OCI-LY7 (cell line): ENCODE results near the gene PCDHGA6. TPM values are rescaled to one million over a fixed set of nuclear protein-coding genes. Genes with fewer than 3 reads are reported as not detected.
"Not testable (repeated sequence)": the region's sequence is repeated elsewhere in the genome, so short reads cannot be mapped to it uniquely, and the experiment has no call there.

Experiments
- BruUV-seq: library from RNA; stranded (reverse); fragments of 400-500 nt; replicated peaks from 2 replicates; lab custom pipeline; 2021; lab: Mats Ljungman, UMichigan
- CTCF ChIA-PET: fragments of 300-600 bp; sonication (Branson Sonifier 250); formaldehyde crosslinking; loops from one replicate; lab custom pipeline; 2022; ENCODE audit warnings: antibody characterized with exemption; ENCODE audit not compliant: unreplicated experiment; lab: Charles Lee
- POLR2A ChIA-PET: fragments of 300-600 bp; sonication (Branson Sonifier 250); formaldehyde crosslinking; loops from one replicate; lab custom pipeline; 2022; ENCODE audit warnings: antibody characterized with exemption; lab: Charles Lee
- DNase-seq: peaks from one replicate; pipeline ENCODE4 v3.0.0-alpha.2; 2015; ENCODE audit warnings: low spot score
- H2AFZ ChIP-seq: fragments of 200-600 bp; sonication (generic), shearing (Covaris generic); 2 replicates; pipeline ENCODE4 v1.6.1; 2014; ENCODE audit warnings: mild to moderate bottlenecking, antibody characterized with exemption, low read length, moderate library complexity
- H3K27ac ChIP-seq: fragments of 200-600 bp; sonication (generic); 2 replicates; pipeline ENCODE4 v1.5.1; 2014; ENCODE audit warnings: mixed run types, low read depth, mild to moderate bottlenecking, moderate library complexity, low read length, inconsistent platforms; ENCODE audit not compliant: poor library complexity, severe bottlenecking
- H3K36me3 ChIP-seq: fragments of 200-600 bp; sonication (generic); 2 replicates; pipeline ENCODE4 v1.6.1; 2014; ENCODE audit warnings: mild to moderate bottlenecking, antibody characterized with exemption, low read length, moderate library complexity, mixed read lengths; ENCODE audit not compliant: insufficient read depth
- H3K4me1 ChIP-seq: fragments of 200-600 bp; sonication (generic); 2 replicates; pipeline ENCODE4 v1.5.1; 2014; ENCODE audit warnings: mild to moderate bottlenecking, low read length; ENCODE audit not compliant: insufficient read depth, poor library complexity, severe bottlenecking
- H3K4me2 ChIP-seq: fragments of 200-600 bp; sonication (generic); 2 replicates; pipeline ENCODE4 v1.6.1; 2014; ENCODE audit warnings: mild to moderate bottlenecking, low read length
- H3K4me3 ChIP-seq: fragments of 200-600 bp; sonication (generic); 2 replicates; pipeline ENCODE4 v1.5.1; 2014; ENCODE audit warnings: mild to moderate bottlenecking, low read depth, low read length; ENCODE audit not compliant: poor library complexity, severe bottlenecking
- H3K79me2 ChIP-seq: fragments of 200-600 bp; sonication (generic); 2 replicates; pipeline ENCODE4 v1.6.1; 2016; ENCODE audit warnings: low read depth, mild to moderate bottlenecking, low read length, moderate library complexity, mixed read lengths; ENCODE audit not compliant: insufficient read depth
- H3K9me2 ChIP-seq: fragments of 200-600 bp; sonication (generic); 2 replicates; pipeline ENCODE4 v1.6.1; 2016; ENCODE audit warnings: mild to moderate bottlenecking, low read length, mixed read lengths; ENCODE audit not compliant: insufficient read depth
- H3K9me3 ChIP-seq: fragments of 200-600 bp; sonication (generic); 2 replicates; pipeline ENCODE4 v1.6.1; 2014; ENCODE audit warnings: mild to moderate bottlenecking, mixed run types, low read length, mixed read lengths
- H4K20me1 ChIP-seq: fragments of 200-600 bp; sonication (generic); 2 replicates; pipeline ENCODE4 v1.6.1; 2014; ENCODE audit warnings: mild to moderate bottlenecking, antibody characterized with exemption, low read length, moderate library complexity, mixed read lengths; ENCODE audit not compliant: insufficient read depth
- CTCF ChIP-seq: fragments of 200-600 bp; sonication (generic); conservative IDR thresholded peaks from 2 replicates; pipeline ENCODE4 v1.5.1; 2014; ENCODE audit warnings: mild to moderate bottlenecking, antibody characterized with exemption, low read length, moderate library complexity, mixed read lengths
- EZH2phosphoT487 ChIP-seq: fragments of 200-600 bp; sonication (generic); IDR thresholded peaks from 2 replicates; pipeline ENCODE4 v1.6.1; 2018; ENCODE audit warnings: low read depth, borderline replicate concordance, mild to moderate bottlenecking, mixed run types, antibody characterized with exemption, low read length, moderate library complexity, mixed read lengths
- intact Hi-C: fragments of 100-400 bp; cut with micrococcal nuclease; formaldehyde crosslinking; loops from one replicate; pipeline ENCODE4 v1.10.0; 2022; ENCODE audit not compliant: unreplicated experiment
- total RNA-seq, 2 experiments: library from RNA; depleted of rRNA in 1 of 2; stranded (reverse); fragments of >200 nt in 1 of 2; shearing (Covaris generic) in 1 of 2; gene quantifications; 2 replicates each; pipeline ENCODE4 v1.2.3, GENCODE V29; 2014 to 2022

Gene PCDHGA6
- total RNA-seq, 2 experiments from 2014 or later, result 5.5 to 6.3 TPM

DNA sequence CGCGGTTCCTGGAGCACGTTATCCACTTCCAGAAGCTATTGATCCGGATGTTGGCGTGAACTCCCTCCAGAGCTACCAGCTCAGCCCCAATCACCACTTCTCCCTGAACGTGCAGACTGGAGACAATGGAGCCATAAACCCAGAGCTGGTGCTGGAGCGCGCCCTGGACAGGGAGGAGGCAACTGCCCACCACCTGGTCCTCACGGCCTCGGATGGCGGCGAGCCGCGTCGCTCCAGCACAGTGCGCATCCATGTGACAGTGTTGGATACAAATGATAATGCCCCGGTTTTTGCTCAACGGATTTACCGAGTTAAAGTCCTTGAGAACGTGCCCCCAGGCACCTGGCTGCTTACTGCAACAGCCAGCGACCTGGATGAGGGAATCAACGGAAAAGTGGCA lies 29.7 kb downstream of the PCDHGA6 start:
- Histone ChIP-seq H2AFZ (no peak overlapping the region), H3K27ac (no peak overlapping the region), H3K4me3 (no peak overlapping the region), H3K4me1 (no peaks in the 10 kb centered on the region), H3K9me2 (no peaks in the 10 kb centered on the region), H3K36me3 (no peaks in the 10 kb centered on the region), H3K9me3 (no peaks in the 10 kb centered on the region), H4K20me1 (no peaks in the 10 kb centered on the region), H3K79me2 (no peaks in the 10 kb centered on the region), H3K4me2 (no peak overlapping the region)
- intact Hi-C loops, result no loop called here
- TF ChIP-seq EZH2phosphoT487 (no peak), CTCF (no peak)
- CTCF ChIA-PET, result no interaction called here
- no peak for DNase-seq
- BruUV-seq, result no TSS peak
- POLR2A ChIA-PET, result interaction anchor here (0.6 kb wide), 1 partner anchor 73 kb away, joined by 6 read pairs; no protein-coding TSS in a partner anchor

DNA sequence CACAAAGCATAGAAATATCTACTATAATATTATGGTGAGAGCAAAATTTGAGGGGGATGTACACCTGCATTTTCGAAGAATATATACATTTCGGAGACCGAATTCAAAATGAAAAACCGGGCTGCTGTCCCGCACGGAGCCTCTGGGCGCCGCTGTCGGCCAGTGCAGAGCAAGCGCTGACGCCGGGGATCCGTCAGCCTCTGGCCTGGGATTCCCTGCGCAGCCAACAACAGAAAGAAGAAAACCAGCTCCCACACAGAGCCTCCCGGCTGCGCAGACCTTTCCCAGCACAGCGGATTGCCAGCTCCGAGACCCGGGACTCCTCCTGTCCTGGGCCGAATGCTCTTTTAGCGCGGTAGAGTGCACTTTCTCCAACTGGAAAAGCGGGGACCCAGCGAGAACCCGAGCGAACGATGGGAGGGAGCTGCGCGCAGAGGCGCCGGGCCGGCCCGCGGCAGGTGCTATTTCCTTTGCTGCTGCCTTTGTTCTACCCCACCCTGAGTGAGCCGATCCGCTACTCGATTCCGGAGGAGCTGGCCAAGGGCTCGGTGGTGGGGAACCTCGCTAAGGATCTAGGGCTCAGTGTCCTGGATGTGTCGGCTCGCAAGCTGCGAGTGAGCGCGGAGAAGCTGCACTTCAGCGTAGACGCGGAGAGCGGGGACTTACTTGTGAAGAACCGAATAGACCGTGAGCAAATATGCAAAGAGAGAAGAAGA lies 34.3 kb downstream of the PCDHGA6 start, which contains the start of gene PCDHGB6:
TSS of gene PCDHGB6 (plus strand) at position 232 of the 716 bp plus-strand sequence. CDS start at position 414, 182 bp downstream.
- H3K4me3 ChIP-seq, result not testable (repeated sequence)

GRCh38 chr5:141409598-141410306 lies 36.1 kb downstream of the PCDHGA6 start:
- CTCF ChIA-PET, result interaction anchor here (0.7 kb wide), 1 partner anchor 11 kb away, joined by 3 read pairs; the partner anchor contains the start of gene PCDHGA11
- no peak overlapping the region for H2AFZ ChIP-seq
- intact Hi-C loops, result loop anchor here (5.0 kb wide), 1 partner anchor 52 kb away; the partner anchor contains the start of genes PCDHGA4 and PCDHGB2
- no peaks in the 10 kb centered on the region for H3K36me3 ChIP-seq
- no peaks in the 10 kb centered on the region for H3K79me2 ChIP-seq
- no peaks in the 10 kb centered on the region for H3K9me3 ChIP-seq
- no peaks in the 10 kb centered on the region for H4K20me1 ChIP-seq
- H3K4me1 ChIP-seq, result no peaks in the 10 kb centered on the region
- POLR2A ChIA-PET, result interaction anchor here (0.6 to 0.7 kb wide), 2 partner anchors 18 to 1847 kb away, joined by 3 to 4 read pairs; no protein-coding TSS in a partner anchor
- no peak for DNase-seq
- H3K9me2 ChIP-seq, result no peaks in the 10 kb centered on the region
- H3K27ac ChIP-seq, result no peak overlapping the region
- no TSS peak for BruUV-seq
- no peak for TF ChIP-seq EZH2phosphoT487
- no peak overlapping the region for H3K4me3 ChIP-seq
- no peak overlapping the region for H3K4me2 ChIP-seq

More for the DNA sequence above, 34.3 kb downstream of the PCDHGA6 start, which contains the start of gene PCDHGB6:
- DNase-seq, H4K20me1 ChIP-seq, CTCF ChIA-PET, H3K9me2 ChIP-seq, H3K9me3 ChIP-seq, H3K79me2 ChIP-seq, intact Hi-C loops, H3K4me2 ChIP-seq, H3K27ac ChIP-seq, BruUV-seq, POLR2A ChIA-PET, H3K36me3 ChIP-seq, H2AFZ ChIP-seq, H3K4me1 ChIP-seq: not testable (repeated sequence)
